ENCODE measurements around the gene FER.
"Not testable (repeated sequence)": the region's sequence is repeated elsewhere in the genome, so short reads cannot be mapped to it uniquely, and the experiment has no call there.

Gene FER

GRCh38 chr5:108798513-108799265 is 51.0 kb downstream of the FER start:
- DNase-seq (ENCODE audit: low read depth in 2 of 2) = no peak

- DNase-seq (ENCODE audit: low read depth in 2 of 2) = no peak
Observed at GRCh38 chr5:108801301-108801700, 53.6 kb downstream of the FER start.

- DNase-seq (ENCODE audit: low read depth in 2 of 2) = no peak
Observed at GRCh38 chr5:108801776-108802175, 54.1 kb downstream of the FER start.

- DNase-seq (ENCODE audit: low read depth in 2 of 2) = no peak
Observed at GRCh38 chr5:108810717-108811116, 63.0 kb downstream of the FER start.

- DNase-seq (ENCODE audit: low read depth in 2 of 2) = no peak
Observed at GRCh38 chr5:108813673-108814072, 66.0 kb downstream of the FER start.

- DNase-seq (ENCODE audit: low read depth in 2 of 2) = no peak
Observed at GRCh38 chr5:108814551-108814950, 66.9 kb downstream of the FER start.

GRCh38 chr5:108818613-108819272 is 71.0 kb downstream of the FER start:
- DNase-seq (ENCODE audit: low read depth in 2 of 2) = no peak

- DNase-seq (ENCODE audit: low read depth in 2 of 2) = no peak
Observed at GRCh38 chr5:108820983-108821382, 73.3 kb downstream of the FER start.

GRCh38 chr5:108822211-108822947 is 74.7 kb downstream of the FER start:
- DNase-seq (ENCODE audit: low read depth in 2 of 2) = no peak

- DNase-seq (ENCODE audit: low read depth in 2 of 2) = no peak
Observed at GRCh38 chr5:108827131-108827530, 79.4 kb downstream of the FER start.

- DNase-seq (ENCODE audit: low read depth in 2 of 2) = no peak
Observed at GRCh38 chr5:108830705-108831276, 83.1 kb downstream of the FER start.

GRCh38 chr5:108836492-108836891 is 88.8 kb downstream of the FER start:
- DNase-seq (ENCODE audit: low read depth in 2 of 2) = no peak

GRCh38 chr5:108842260-108842941 is 94.7 kb downstream of the FER start:
- not testable (repeated sequence) for DNase-seq (ENCODE audit: low read depth in 2 of 2)

- DNase-seq (ENCODE audit: low read depth in 2 of 2) = not testable (repeated sequence)
Observed at GRCh38 chr5:108851129-108851528, 103.4 kb downstream of the FER start.

- DNase-seq (ENCODE audit: low read depth in 2 of 2) = no peak
Observed at GRCh38 chr5:108857905-108858304, 110.2 kb downstream of the FER start.

GRCh38 chr5:108858959-108859358 is 111.3 kb downstream of the FER start:
- no peak for DNase-seq (ENCODE audit: low read depth in 2 of 2)

- DNase-seq (ENCODE audit: low read depth in 2 of 2) = no peak
Observed at GRCh38 chr5:108862211-108862610, 114.5 kb downstream of the FER start.

- not testable (repeated sequence) for DNase-seq (ENCODE audit: low read depth in 2 of 2)
Observed at GRCh38 chr5:108866097-108866496, 118.4 kb downstream of the FER start.

GRCh38 chr5:108867656-108868055 is 120.0 kb downstream of the FER start:
- DNase-seq (ENCODE audit: low read depth in 2 of 2) = no peak

GRCh38 chr5:108869066-108869465 is 121.4 kb downstream of the FER start:
- DNase-seq (ENCODE audit: low read depth in 2 of 2) = no peak

GRCh38 chr5:108876451-108876850 is 128.8 kb downstream of the FER start:
- no peak for DNase-seq (ENCODE audit: low read depth in 2 of 2)

- no peak for DNase-seq (ENCODE audit: low read depth in 2 of 2)
Observed at GRCh38 chr5:108878756-108879155, 131.1 kb downstream of the FER start.
